ENCODE results near the gene ADCY10.

- no peak for TF ChIP-seq EZH2 (IDR thresholded peaks at IDR 0.05; ENCODE audit: borderline replicate concordance, low read length)
- TF ChIP-seq, protein P1, sequence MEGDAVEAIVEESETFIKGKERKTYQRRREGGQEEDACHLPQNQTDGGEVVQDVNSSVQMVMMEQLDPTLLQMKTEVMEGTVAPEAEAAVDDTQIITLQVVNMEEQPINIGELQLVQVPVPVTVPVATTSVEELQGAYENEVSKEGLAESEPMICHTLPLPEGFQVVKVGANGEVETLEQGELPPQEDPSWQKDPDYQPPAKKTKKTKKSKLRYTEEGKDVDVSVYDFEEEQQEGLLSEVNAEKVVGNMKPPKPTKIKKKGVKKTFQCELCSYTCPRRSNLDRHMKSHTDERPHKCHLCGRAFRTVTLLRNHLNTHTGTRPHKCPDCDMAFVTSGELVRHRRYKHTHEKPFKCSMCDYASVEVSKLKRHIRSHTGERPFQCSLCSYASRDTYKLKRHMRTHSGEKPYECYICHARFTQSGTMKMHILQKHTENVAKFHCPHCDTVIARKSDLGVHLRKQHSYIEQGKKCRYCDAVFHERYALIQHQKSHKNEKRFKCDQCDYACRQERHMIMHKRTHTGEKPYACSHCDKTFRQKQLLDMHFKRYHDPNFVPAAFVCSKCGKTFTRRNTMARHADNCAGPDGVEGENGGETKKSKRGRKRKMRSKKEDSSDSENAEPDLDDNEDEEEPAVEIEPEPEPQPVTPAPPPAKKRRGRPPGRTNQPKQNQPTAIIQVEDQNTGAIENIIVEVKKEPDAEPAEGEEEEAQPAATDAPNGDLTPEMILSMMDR (IDR thresholded peaks at IDR 0.05; ENCODE audit: low read length), result no peak
Observed at GRCh38 chr1:167782946-167783345, 131.0 kb downstream of the ADCY10 start.

All from OCI-LY1 (cell line).